H1 (cell line): ENCODE data around the gene DNAJB6. TPM values are rescaled to one million over a fixed set of nuclear protein-coding genes. Genes with fewer than 3 reads are reported as not detected.

Experiments
- CTCF ChIA-PET: fragments of 300-600 bp; sonication (Branson Sonifier 250); formaldehyde crosslinking; loops from one replicate; lab custom pipeline; 2021; ENCODE audit not compliant: partially characterized antibody; lab: Charles Lee
- POLR2A ChIA-PET: fragments of 300-600 bp; sonication (Branson Sonifier 250); formaldehyde crosslinking; loops from one replicate; lab custom pipeline; 2021; ENCODE audit warnings: inconsistent platforms; ENCODE audit not compliant: partially characterized antibody; lab: Charles Lee
- DNase-seq, 2 experiments: peaks; one replicate each; pipeline versions ENCODE4 v3.0.0 to v3.0.0-alpha.2; 2010 to 2022; ENCODE audit warnings: low spot score in 2 of 2, low read depth in 1 of 2, mixed read lengths in 1 of 2
- FAIRE-seq: peaks from 2 replicates; lab custom pipeline; 2011; peaks lifted over from hg19 to GRCh38; lab: Jason Lieb, UNC
- H2AFZ ChIP-seq: 2 replicates; pipeline ENCODE4 v1.8.1; 2012; ENCODE audit warnings: low read length, inconsistent platforms
- H2AK5ac ChIP-seq: 2 replicates; pipeline ENCODE4 v1.6.1; 2013; ENCODE audit warnings: low read depth, low read length
- H2BK120ac ChIP-seq: replicated peaks from 2 replicates; pipeline ENCODE3; 2013; ENCODE audit warnings: low read depth, low read length, inconsistent platforms
- H2BK12ac ChIP-seq: 2 replicates; pipeline ENCODE4 v1.6.1; 2013; ENCODE audit warnings: low read depth, low read length
- H2BK15ac ChIP-seq: 2 replicates; pipeline ENCODE4 v1.6.1; 2013; ENCODE audit warnings: low read length
- H2BK20ac ChIP-seq: 2 replicates; pipeline ENCODE4 v1.6.1; 2013; ENCODE audit warnings: low read length
- H2BK5ac ChIP-seq: 2 replicates; pipeline ENCODE4 v1.6.1; 2013; ENCODE audit warnings: low read depth, low read length
- H3K14ac ChIP-seq: 2 replicates; pipeline ENCODE4 v1.6.1; 2013; ENCODE audit warnings: inconsistent platforms; ENCODE audit not compliant: insufficient read length
- H3K18ac ChIP-seq: 2 replicates; pipeline ENCODE4 v1.6.1; 2013; ENCODE audit warnings: low read length; ENCODE audit errors: extremely low read depth
- H3K23ac ChIP-seq: 2 replicates; pipeline ENCODE4 v1.6.1; 2013; ENCODE audit warnings: inconsistent platforms; ENCODE audit not compliant: insufficient read length
- H3K23me2 ChIP-seq: 2 replicates; pipeline ENCODE4 v1.6.1; 2013; ENCODE audit warnings: low read depth, low read length
- H3K27ac ChIP-seq: 2 replicates; pipeline ENCODE4 v1.6.1; 2011; ENCODE audit warnings: low read depth, low read length, inconsistent platforms
- H3K27me3 ChIP-seq, 4 experiments: replicated peaks in 1 of 4; 1 replicate in 1 of 4; 2 replicates in 3 of 4; pipeline versions ENCODE4 v1.6.1 to v1.8.1; 2011 to 2013; ENCODE audit warnings: low read length in 3 of 4, mild to moderate bottlenecking in 3 of 4, inconsistent platforms in 2 of 4, mixed read lengths in 2 of 4, moderate library complexity in 1 of 4; ENCODE audit not compliant: control insufficient read depth in 3 of 4, insufficient read depth in 3 of 4; ENCODE audit errors: extremely low read depth in 1 of 4
- H3K36me3 ChIP-seq, 4 experiments: 2 replicates each; pipeline versions ENCODE4 v1.6.1 to v1.8.1; 2011 to 2013; ENCODE audit warnings: mild to moderate bottlenecking in 4 of 4, low read length in 3 of 4, moderate library complexity in 2 of 4, control low read depth in 1 of 4, inconsistent platforms in 1 of 4; ENCODE audit not compliant: insufficient read depth in 4 of 4, control insufficient read depth in 2 of 4
- H3K4ac ChIP-seq: replicated peaks from 2 replicates; pipeline ENCODE3; 2013; ENCODE audit warnings: low read length, low read depth, mixed read lengths, inconsistent platforms; ENCODE audit not compliant: insufficient read length
- H3K4me1 ChIP-seq, 4 experiments: replicated peaks in 1 of 4; 1 replicate in 1 of 4; 2 replicates in 3 of 4; pipeline versions ENCODE4 v1.6.1 to v1.8.1; 2011 to 2013; ENCODE audit warnings: low read length in 3 of 4, inconsistent platforms in 2 of 4, mixed read lengths in 1 of 4; ENCODE audit not compliant: insufficient read depth in 4 of 4, control insufficient read depth in 3 of 4
- H3K4me2 ChIP-seq, 2 experiments: 2 replicates each; pipeline versions ENCODE4 v1.6.1 to v1.8.1; 2011 to 2013; ENCODE audit warnings: low read depth in 2 of 2, low read length in 2 of 2, control low read depth in 1 of 2, inconsistent platforms in 1 of 2, mild to moderate bottlenecking in 1 of 2; ENCODE audit not compliant: insufficient read depth in 1 of 2
- H3K4me3 ChIP-seq, 4 experiments: fragments of 200-600, 300-600 bp in 1 of 4; sonication (generic), shearing (Covaris generic), sonication (Bioruptor Twin) in 1 of 4; 2 replicates each; pipeline versions ENCODE4 v1.5.1 to v1.8.1; 2011 to 2016; ENCODE audit warnings: low read length in 4 of 4, low read depth in 3 of 4, control low read depth in 2 of 4, inconsistent platforms in 2 of 4, mild to moderate bottlenecking in 2 of 4, mixed read lengths in 1 of 4, moderate library complexity in 1 of 4; ENCODE audit not compliant: insufficient read depth in 2 of 4; ENCODE audit errors: extremely low read depth in 1 of 4
- H3K56ac ChIP-seq: replicated peaks from 2 replicates; pipeline ENCODE3; 2013; ENCODE audit warnings: low read depth, mild to moderate bottlenecking, mixed read lengths, low read length, inconsistent platforms; ENCODE audit not compliant: insufficient read length
- H3K79me1 ChIP-seq: 2 replicates; pipeline ENCODE4 v1.6.1; 2013; ENCODE audit warnings: low read depth, low read length, control low read depth
- H3K79me2 ChIP-seq, 2 experiments: 2 replicates each; pipeline versions ENCODE4 v1.6.1 to v1.8.1; 2012 to 2013; ENCODE audit warnings: low read length in 2 of 2, mild to moderate bottlenecking in 2 of 2, inconsistent platforms in 1 of 2; ENCODE audit not compliant: insufficient read depth in 2 of 2, control insufficient read depth in 1 of 2
- H3K9ac ChIP-seq, 4 experiments: replicated peaks in 1 of 4; 1 replicate in 1 of 4; 2 replicates in 3 of 4; pipeline versions ENCODE4 v1.6.1 to v1.8.1; 2011 to 2013; ENCODE audit warnings: low read depth in 3 of 4, low read length in 3 of 4, control low read depth in 2 of 4, mild to moderate bottlenecking in 2 of 4, moderate library complexity in 2 of 4, inconsistent platforms in 1 of 4; ENCODE audit errors: extremely low read depth in 1 of 4
- H3K9me3 ChIP-seq, 2 experiments: 2 replicates each; pipeline versions ENCODE4 v1.6.1 to v1.8.1; 2012 to 2013; ENCODE audit warnings: mild to moderate bottlenecking in 2 of 2, moderate library complexity in 2 of 2, control low read depth in 1 of 2, inconsistent platforms in 1 of 2, low read depth in 1 of 2, low read length in 1 of 2, mixed read lengths in 1 of 2; ENCODE audit not compliant: insufficient read depth in 2 of 2
- H4K20me1 ChIP-seq, 2 experiments: replicated peaks in 1 of 2; 2 replicates each; pipeline versions ENCODE3 to v1.8.1; 2011 to 2013; ENCODE audit warnings: inconsistent platforms in 2 of 2, low read length in 2 of 2, mild to moderate bottlenecking in 1 of 2; ENCODE audit not compliant: insufficient read depth in 2 of 2, control insufficient read depth in 1 of 2
- H4K5ac ChIP-seq: 2 replicates; pipeline ENCODE4 v1.6.1; 2013; ENCODE audit warnings: low read length, low read depth, mixed read lengths, inconsistent platforms; ENCODE audit not compliant: insufficient read length
- H4K8ac ChIP-seq: 2 replicates; pipeline ENCODE4 v1.8.0; 2013; ENCODE audit warnings: mild to moderate bottlenecking, moderate library complexity, low read length, inconsistent platforms; ENCODE audit not compliant: insufficient read depth; ENCODE audit errors: extremely low read depth
- H4K91ac ChIP-seq: replicated peaks from 2 replicates; pipeline ENCODE3; 2013; ENCODE audit warnings: low read length, mixed read lengths, inconsistent platforms; ENCODE audit not compliant: insufficient read length
- ATF2 ChIP-seq: IDR thresholded peaks from 2 replicates; pipeline ENCODE4 v1.6.1; 2012; ENCODE audit warnings: low read length, inconsistent platforms
- BACH1 ChIP-seq: IDR thresholded peaks from 2 replicates; pipeline ENCODE4 v1.6.1; 2012; ENCODE audit warnings: low read length, improper control_type of control experiment
- CEBPB ChIP-seq: IDR thresholded peaks from 2 replicates; pipeline ENCODE4 v1.6.1; 2012; ENCODE audit warnings: low read depth, low read length
- CREB1 ChIP-seq: IDR thresholded peaks from 2 replicates; pipeline ENCODE4 v1.6.1; 2012; ENCODE audit warnings: inconsistent platforms
- EP300 ChIP-seq, 2 experiments: IDR thresholded peaks; 1 replicate in 1 of 2; 2 replicates in 1 of 2; pipeline ENCODE4 v1.6.1; 2011 to 2012; ENCODE audit warnings: low read depth in 2 of 2, low read length in 2 of 2, mild to moderate bottlenecking in 2 of 2, borderline replicate concordance in 1 of 2, inconsistent platforms in 1 of 2, moderate library complexity in 1 of 2
- FOSL1 ChIP-seq: IDR thresholded peaks from 2 replicates; pipeline ENCODE4 v1.6.1; 2011; ENCODE audit warnings: mild to moderate bottlenecking, low read depth, low read length, moderate library complexity; ENCODE audit not compliant: insufficient read depth
- GABPA ChIP-seq: IDR thresholded peaks from 2 replicates; pipeline ENCODE4 v1.6.1; 2011; ENCODE audit warnings: mild to moderate bottlenecking, low read length, moderate library complexity, borderline replicate concordance; ENCODE audit not compliant: insufficient read depth
- POU5F1 ChIP-seq: IDR thresholded peaks from 2 replicates; pipeline ENCODE4 v1.6.1; 2011; ENCODE audit warnings: low read depth, mild to moderate bottlenecking, low read length, moderate library complexity
- RNF2 ChIP-seq: fragments of 200-900, 300-1000 bp; sonication (generic); IDR thresholded peaks from 2 replicates; pipeline ENCODE4 v1.7.1; 2016; ENCODE audit warnings: borderline replicate concordance, low read depth, mild to moderate bottlenecking, antibody characterized with exemption, low read length; ENCODE audit not compliant: poor library complexity, severe bottlenecking; ENCODE audit errors: missing control alignments
- SAP30 ChIP-seq: fragments of 300-600 bp; sonication (generic); IDR thresholded peaks from 2 replicates; pipeline ENCODE4 v1.7.1; 2012; ENCODE audit warnings: low read length, moderate library complexity, mild to moderate bottlenecking, inconsistent platforms; ENCODE audit not compliant: insufficient read depth, insufficient replicate concordance
- SIRT6 ChIP-seq: IDR thresholded peaks from one replicate; pipeline ENCODE4 v1.7.1; 2012; ENCODE audit warnings: low read length, inconsistent platforms
- TCF12 ChIP-seq: IDR thresholded peaks from 2 replicates; pipeline ENCODE4 v1.6.1; 2011; ENCODE audit warnings: low read depth, mild to moderate bottlenecking, low read length
- WGBS, 2 experiments: shearing (Covaris generic) in 1 of 2; methylation state at CpG; one replicate each; pipeline versions ENCODE4 v1.1.6 to v1.1.7; 2013 to 2015; ENCODE audit warnings: low lambda C conversion rate in 2 of 2, mixed read lengths in 2 of 2, inconsistent platforms in 1 of 2, low coverage in 1 of 2, missing lambda C conversion rate in 1 of 2; ENCODE audit not compliant: insufficient replicate concordance in 2 of 2, insufficient coverage in 1 of 2, insufficient read length in 1 of 2; ENCODE audit errors: extremely low coverage in 1 of 2, missing lambda C conversion rate in 1 of 2; 5-methylcytosine and 5-hydroxymethylcytosine counted together
- polyA plus RNA-seq, 7 experiments: library from polyadenylated mRNA; depleted of rRNA in 3 of 7; stranded (reverse) in 5 of 7; unstranded in 2 of 7; fragments of >200 nt in 5 of 7; fragments of 200-250 nt in 2 of 7; gene quantifications; 1 replicate in 5 of 7; 2 replicates in 1 of 7; 4 replicates in 1 of 7; pipeline versions ENCODE4 v1.2.1 to v1.2.3, GENCODE V29; 2011 to 2013; ENCODE audit warnings: missing spikeins in 2 of 7, mixed read lengths in 2 of 7
- total RNA-seq: library from RNA; stranded (reverse); fragmentation: NEBNext Ultra II Directional; extraction: Animal tissue kit (Norgen Biotek cat#: 25700); gene quantifications from 2 replicates; pipeline ENCODE4 v1.2.1, GENCODE V29; 2021

The DNAJB6 gene
- total and polyA plus RNA-seq, 2 of the 8 experiments (the other 6 are each of a cell fraction or from before 2014, with no cell fraction given), result 166 to 295 TPM

GRCh38 chr7:157425761-157426160 lies 89.0 kb downstream of the DNAJB6 start:
- H3K4me2 ChIP-seq, result no peak overlapping the region
- peaks cover 0 to 3% (median 0%) of the 10 kb centered on the region in 4 experiments; a peak in 1 of 8 replicates for H3K36me3 ChIP-seq
- no peak overlapping the region for H3K4me3 ChIP-seq
- FAIRE-seq (no peak), DNase-seq (no peak)
- no peak overlapping the region for H2BK20ac ChIP-seq
- no peaks in the 10 kb centered on the region for H3K79me1 ChIP-seq
- H3K9ac ChIP-seq, result no peak overlapping the region
- H2BK5ac ChIP-seq, result no peak overlapping the region
- no peak overlapping the region for H4K5ac ChIP-seq
- H2BK15ac ChIP-seq, result no peak overlapping the region
- H3K56ac ChIP-seq, result no peak overlapping the region
- ChIA-PET POLR2A (interaction anchor here (0.9 to 1.1 kb wide), 2 partner anchors 19 to 49 kb away, joined by 3 read pairs; no protein-coding TSS in a partner anchor), CTCF (interaction anchor here (1.8 kb wide), 1 partner anchor 49 kb away, joined by 4 read pairs; no protein-coding TSS in a partner anchor)
- H4K20me1 ChIP-seq, result no peaks in the 10 kb centered on the region
- no peak overlapping the region for H4K8ac ChIP-seq
- H2BK120ac ChIP-seq, result no peak overlapping the region
- H3K4ac ChIP-seq, result no peak overlapping the region
- no peaks in the 10 kb centered on the region for H3K9me3 ChIP-seq
- H3K23me2 ChIP-seq, result peaks cover 6% of the 10 kb centered on the region; the same call in 1 of the 2 replicates
- H4K91ac ChIP-seq, result no peak overlapping the region
- H2AFZ ChIP-seq, result no peak overlapping the region
- no peaks in the 10 kb centered on the region for H3K27me3 ChIP-seq
- no peaks in the 10 kb centered on the region for H3K79me2 ChIP-seq
- no peak overlapping the region for H3K18ac ChIP-seq
- no peaks in the 10 kb centered on the region for H3K4me1 ChIP-seq
- no peak overlapping the region for H3K27ac ChIP-seq
- no peak overlapping the region for H3K14ac ChIP-seq
- H3K23ac ChIP-seq, result no peak overlapping the region
- WGBS, 2 experiments, result 94% methylated on average over 19 of the region's 19 CpGs; no CpG with 5 or more reads in 1 of the 2 experiments
- no peak overlapping the region for H2AK5ac ChIP-seq
- H2BK12ac ChIP-seq, result no peak overlapping the region
- no peak for TF ChIP-seq SAP30
- TF ChIP-seq TCF12, result no peak
- no peak for TF ChIP-seq EP300 (IDR thresholded peaks at IDR 0.05; ENCODE audit: borderline replicate concordance in 1 of 2, low read depth in 2 of 2, low read length in 2 of 2)
- no peak for TF ChIP-seq RNF2
- TF ChIP-seq CEBPB, result no peak
- no peak for TF ChIP-seq FOSL1
- no peak for TF ChIP-seq BACH1
- no peak for TF ChIP-seq GABPA
- TF ChIP-seq CREB1, result no peak
- TF ChIP-seq POU5F1, result no peak
- no peak for TF ChIP-seq ATF2
- no peak for TF ChIP-seq SIRT6
